Activated naive CD8-positive, alpha-beta T cell treated with anti-CD3 and anti-CD28 coated beads, Interleukin-2, amount 50 U/mL, for 16 hours (primary cell): ENCODE measurements around the gene TAAR1.
"Not testable (repeated sequence)": the region's sequence is repeated elsewhere in the genome, so short reads cannot be mapped to it uniquely, and the experiment has no call there.

Experiments used
- DNase-seq: peaks from one replicate; pipeline ENCODE4 v3.0.0-alpha.2; 2020; ENCODE audit warnings: low read depth, low spot score

Gene TAAR1

DNA sequence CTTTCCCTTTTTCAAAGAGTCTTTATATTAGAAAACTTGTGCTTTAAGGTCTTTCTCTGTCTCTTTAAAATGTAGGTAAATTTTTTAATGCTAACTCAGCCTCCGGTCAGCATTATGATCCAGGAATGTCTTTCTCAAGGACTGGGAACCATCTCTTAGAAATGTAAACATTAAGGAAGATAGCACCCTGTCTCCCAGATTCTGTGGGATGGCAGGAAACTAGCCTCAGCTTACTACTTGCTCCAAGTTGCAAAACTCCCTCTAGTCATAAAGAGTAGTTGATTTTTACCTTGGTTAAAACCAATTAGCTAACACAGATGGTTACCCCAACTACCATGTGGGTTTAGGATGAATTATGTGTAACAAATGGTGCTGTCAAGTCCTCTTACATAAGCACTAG, 4.7 kb upstream of the TAAR1 start:
- no peak for DNase-seq

GRCh38 chr6:132661906-132662305, 2.9 kb upstream of the TAAR1 start:
- DNase-seq: no peak

GRCh38 chr6:132651062-132651461, 7.9 kb downstream of the TAAR1 start:
- DNase-seq: no peak

DNA sequence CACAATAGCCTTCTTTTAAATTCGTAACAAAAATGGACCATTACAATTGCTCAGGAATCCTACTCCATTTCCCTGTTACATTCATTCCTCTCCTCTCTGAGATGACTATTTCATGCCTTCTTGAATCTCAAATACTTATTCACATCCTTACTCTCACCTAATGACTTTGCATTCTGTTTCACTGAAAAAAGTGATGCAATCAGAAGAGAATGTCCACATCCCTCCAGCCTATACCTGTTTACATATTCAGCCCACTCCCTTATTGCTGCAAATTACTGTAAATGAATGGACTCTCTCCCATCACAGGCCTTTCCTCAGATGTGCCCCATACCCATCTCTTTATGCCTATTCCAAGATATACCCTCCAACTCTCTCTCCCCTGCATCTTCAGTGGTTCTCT, 8.6 kb downstream of the TAAR1 start:
- no peak for DNase-seq

DNA sequence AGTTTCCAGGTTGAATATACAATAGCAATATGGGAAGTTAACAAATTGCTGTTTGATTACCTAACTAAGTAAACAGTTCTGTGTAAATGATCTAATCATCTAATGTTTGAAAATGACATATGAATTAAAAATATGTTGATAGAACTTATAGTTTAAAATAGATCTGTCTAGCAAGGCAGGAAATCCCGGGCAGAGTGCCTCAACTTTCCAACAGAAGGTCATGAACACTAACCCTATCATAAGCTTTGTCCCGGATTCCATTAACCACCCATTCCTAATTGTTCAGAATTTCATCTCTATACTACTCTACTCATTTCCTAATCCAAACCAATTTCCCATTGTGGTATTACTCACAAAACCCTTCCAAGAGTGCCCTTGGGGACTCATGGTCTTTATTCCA, 10.2 kb downstream of the TAAR1 start:
- DNase-seq: no peak

DNA sequence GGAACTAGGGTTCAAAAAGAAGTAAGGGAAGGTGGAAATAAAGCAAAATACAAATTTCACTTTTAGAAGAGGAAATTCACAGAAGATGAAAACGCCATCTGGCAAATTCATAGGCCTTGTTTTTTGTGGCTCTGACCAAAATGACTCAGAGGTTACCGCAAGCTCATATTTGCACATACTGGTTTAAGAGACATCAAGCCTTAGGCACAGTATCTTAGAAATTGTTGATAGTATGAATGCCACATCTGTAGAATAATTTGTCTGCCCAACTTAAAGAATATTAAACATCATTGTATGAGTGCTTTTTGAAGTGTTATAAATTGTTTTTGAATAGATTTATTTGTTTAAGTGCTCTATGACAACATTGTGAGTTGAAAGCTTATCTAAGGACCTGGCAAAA, 10.6 kb downstream of the TAAR1 start:
- DNase-seq: no peak

GRCh38 chr6:132643547-132643946, 15.4 kb downstream of the TAAR1 start:
- no peak for DNase-seq

- not testable (repeated sequence) for DNase-seq
Observed at GRCh38 chr6:132637135-132637534, 21.8 kb downstream of the TAAR1 start.

DNA sequence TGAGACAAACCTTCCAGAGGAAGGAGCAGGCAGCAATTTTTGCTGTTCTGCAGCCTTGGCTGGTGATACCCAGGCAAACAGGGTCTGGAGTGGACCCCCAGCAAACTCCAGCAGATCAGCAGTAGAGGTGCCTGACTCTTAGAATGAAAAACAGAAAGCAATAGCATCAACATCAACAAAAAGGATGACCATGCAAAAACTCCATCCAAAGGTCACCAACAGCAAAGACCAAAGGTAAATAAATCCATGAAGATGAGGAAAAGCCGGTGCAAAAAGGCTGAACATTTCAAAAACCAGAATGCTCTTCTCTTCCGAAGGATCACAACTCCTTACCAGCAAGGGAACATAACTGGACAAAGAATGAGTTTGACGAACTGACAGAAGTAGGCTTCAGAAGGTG, 23.1 kb downstream of the TAAR1 start:
- DNase-seq: not testable (repeated sequence)

DNA sequence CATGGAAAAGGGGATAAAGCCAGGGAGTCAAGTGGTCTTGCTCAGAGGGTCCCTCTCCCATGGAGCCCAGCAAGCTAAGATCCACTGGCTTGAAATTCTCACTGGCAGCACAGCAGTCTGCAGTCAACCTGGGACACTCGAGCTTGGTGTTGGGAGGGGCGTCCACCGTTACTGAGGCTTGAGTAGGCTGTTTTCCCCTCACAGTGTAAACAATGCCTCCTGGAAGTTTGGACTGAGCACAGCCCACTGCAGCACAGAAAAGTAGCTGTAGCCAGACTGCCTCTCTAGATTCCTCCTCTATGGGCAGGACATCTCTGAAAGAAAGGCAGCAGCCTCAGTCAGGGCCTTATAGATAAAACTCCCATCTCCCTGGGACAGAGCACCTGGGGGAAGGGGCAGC, 23.7 kb downstream of the TAAR1 start:
- DNase-seq: not testable (repeated sequence)

DNA sequence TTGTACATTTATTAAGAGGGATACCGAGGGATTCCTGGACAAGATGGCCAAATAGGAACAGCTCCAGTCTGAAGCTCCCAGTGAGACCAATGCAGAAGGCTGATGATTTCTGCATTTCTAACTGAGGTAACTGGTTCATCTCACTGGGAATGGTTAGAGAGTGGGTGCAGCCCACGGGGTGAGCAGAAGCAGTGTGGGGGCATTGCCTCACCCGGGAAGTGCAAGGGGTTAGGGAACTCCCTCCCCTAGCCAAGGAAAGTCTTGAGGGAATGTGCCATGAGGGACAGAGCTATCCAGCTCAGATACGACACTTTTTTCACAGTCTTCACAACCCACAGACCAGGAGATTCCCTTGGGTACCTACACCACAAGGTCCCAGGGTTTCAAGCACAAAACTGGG, 24.2 kb downstream of the TAAR1 start:
- DNase-seq: no peak

GRCh38 chr6:132633362-132633761, 25.6 kb downstream of the TAAR1 start:
- DNase-seq: no peak

GRCh38 chr6:132624175-132624574, 34.8 kb downstream of the TAAR1 start, which contains the start of gene TAAR2:
TSS of gene TAAR2 (minus strand) at chr6:132624275. CDS start at chr6:132624275, 0 bp downstream.
- no peak for DNase-seq

GRCh38 chr6:132623106-132623845, 35.7 kb downstream of the TAAR1 start:
- no peak for DNase-seq

DNA sequence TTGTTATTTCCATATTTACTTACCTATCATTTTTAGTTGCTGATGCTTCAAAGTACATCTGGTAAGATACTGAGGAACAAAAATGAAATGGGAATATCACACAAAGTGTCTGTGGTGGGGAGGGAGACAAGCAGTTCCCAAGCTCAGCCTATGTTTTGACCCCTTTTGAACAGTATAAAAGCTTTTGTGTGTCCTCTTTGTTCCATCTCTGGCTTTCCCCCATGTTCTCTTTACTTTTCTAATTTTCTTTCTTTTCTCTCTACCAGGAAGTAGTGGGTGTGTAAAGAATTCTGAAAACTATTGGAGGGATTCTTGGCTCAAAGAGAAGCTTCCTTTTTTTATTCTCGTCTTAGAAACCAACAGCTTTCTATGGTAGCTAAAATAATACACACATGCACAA, 42.3 kb downstream of the TAAR1 start:
- DNase-seq: no peak

DNA sequence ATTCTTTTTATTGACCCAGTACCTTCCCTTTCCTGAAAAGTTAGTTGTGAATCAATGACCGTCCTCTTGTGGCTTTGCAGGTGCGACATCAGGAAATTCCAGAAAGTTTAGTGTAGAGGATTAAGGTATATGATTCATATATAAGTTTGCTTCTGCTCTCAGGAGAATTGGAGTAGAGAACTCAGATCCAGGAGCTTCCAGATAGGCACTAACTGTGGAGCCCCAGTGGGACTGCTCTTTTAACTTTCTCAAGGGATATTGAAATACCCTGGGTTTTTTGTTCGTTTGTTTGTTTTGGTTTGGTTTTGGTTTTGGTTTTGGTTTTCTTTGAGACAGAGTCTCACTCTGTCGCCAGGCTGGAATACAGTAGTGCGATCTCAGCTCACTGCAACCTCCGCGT, 44.4 kb downstream of the TAAR1 start:
- DNase-seq: no peak

DNA sequence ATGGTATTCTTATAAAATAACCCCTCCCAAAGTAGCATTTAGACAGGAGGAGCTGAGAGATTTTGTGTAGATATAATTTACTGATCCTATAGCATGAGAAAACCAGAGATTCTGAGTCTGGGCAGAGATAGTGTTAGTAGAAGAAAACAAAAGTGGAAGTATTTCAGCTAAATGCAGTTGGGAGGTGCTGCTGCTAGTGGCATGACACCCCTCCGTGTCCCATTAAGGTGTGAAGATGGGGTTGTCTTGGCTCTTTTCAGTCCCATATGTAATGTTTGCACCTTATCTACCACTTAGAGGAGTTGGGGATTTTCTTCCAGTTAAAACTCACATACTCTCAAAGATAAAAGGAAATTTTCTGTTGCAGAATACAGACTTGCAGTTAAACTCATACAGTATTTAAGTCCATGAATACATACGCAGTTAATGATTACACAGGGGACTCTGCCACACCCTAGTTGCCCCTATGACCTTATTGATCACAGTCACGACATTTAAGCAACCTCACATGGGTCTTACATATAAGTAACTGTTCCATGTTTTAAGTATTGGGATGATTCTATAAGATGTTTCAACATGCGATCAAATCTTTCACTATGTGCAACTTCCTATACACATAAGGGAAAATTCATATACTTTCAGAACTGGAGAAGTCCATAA, 46.4 kb downstream of the TAAR1 start:
- DNase-seq: no peak

- no peak for DNase-seq
Observed at GRCh38 chr6:132611616-132612015, 47.4 kb downstream of the TAAR1 start.

DNA sequence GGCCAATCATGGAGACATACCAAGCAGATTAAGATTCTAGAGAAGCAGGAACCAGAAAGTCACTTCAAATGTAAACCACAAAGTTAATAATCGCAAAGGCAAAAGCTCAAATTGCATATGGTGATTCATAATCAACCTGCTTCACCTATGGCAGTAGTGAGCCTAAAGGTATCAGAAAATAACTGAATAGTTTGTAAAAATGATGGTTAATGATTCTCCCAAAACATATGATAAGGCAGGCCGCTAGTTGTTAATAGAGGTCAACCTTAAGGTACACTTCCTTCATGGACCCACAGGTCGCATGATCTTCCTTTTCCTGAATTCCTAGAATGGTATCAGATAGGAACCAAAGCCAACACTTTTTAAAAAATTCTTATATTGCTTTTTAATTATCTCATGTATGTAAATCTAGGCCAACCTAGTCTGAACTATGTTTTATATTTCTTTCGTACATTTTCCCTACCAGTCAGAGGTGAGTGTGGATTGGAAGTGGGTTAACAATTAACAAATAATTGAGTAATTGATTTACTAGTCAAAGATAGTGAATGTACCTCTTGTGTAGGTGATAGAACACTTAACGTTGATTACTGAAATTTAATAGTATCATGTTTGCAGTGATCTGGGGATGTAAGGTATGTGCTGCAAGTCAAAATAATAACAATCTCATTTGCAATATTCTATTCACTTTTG, 51.3 kb downstream of the TAAR1 start:
- no peak for DNase-seq

DNA sequence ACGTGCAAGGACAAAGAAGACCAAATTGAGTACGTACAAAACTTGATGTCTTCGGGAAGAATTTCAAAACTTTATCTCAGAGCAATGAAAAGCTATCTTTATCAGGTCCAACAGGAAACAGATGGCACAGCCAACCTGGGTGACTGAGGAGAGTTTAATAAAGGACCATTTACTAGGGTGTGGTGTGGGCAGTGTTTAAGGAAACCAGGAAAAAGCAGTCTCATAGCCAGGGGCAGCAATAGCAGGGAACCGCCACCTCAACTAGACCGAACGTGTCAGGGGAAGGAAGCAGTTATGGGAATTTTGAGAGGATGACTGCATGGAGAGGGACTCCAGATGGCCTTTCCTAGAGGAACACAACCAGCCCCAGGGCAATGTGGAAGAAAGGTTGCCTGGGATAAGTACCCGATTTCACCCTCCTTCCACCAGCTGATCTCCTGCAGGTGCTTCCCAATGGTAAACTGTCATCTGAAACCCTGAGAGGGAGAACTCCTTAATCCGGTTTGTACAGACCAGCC, 54.3 kb downstream of the TAAR1 start:
- DNase-seq: no peak

GRCh38 chr6:132600900-132601299, 58.1 kb downstream of the TAAR1 start:
- DNase-seq: not testable (repeated sequence)

- no peak for DNase-seq
Observed at GRCh38 chr6:132598473-132598872, 60.5 kb downstream of the TAAR1 start.
